HFFc6 (cell line): ENCODE measurements around the gene SLC2A4RG. TPM values are rescaled to one million over a fixed set of nuclear protein-coding genes. Genes with fewer than 3 reads are reported as not detected.
A peak's percentile ranks its signal among the peaks of the same experiment; 100 is the strongest.
"Not testable (repeated sequence)": the region's sequence is repeated elsewhere in the genome, so short reads cannot be mapped to it uniquely, and the experiment has no call there.

ENCODE experiments used
- DNase-seq: peaks from one replicate; pipeline ENCODE4 v3.0.0-alpha.2; 2018
- H3K27ac Mint-ChIP-seq: 2 replicates; pipeline ENCODE4 v1.8.0; 2020; ENCODE audit warnings: mild to moderate bottlenecking, mixed read lengths
- H3K27me3 Mint-ChIP-seq: 2 replicates; pipeline ENCODE4 v1.8.0; 2021; ENCODE audit warnings: mild to moderate bottlenecking, moderate library complexity, mixed read lengths; ENCODE audit not compliant: insufficient read depth
- H3K36me3 Mint-ChIP-seq: 2 replicates; pipeline ENCODE4 v1.8.0; 2021; ENCODE audit warnings: low read depth, mixed read lengths
- H3K4me1 Mint-ChIP-seq: 2 replicates; pipeline ENCODE4 v1.8.0; 2020; ENCODE audit warnings: low read depth, mixed read lengths
- H3K4me3 Mint-ChIP-seq: 2 replicates; pipeline ENCODE4 v1.8.0; 2020; ENCODE audit warnings: mild to moderate bottlenecking, moderate library complexity, mixed read lengths
- H3K9me3 Mint-ChIP-seq: 2 replicates; pipeline ENCODE4 v1.8.0; 2020; ENCODE audit warnings: mild to moderate bottlenecking, mixed read lengths
- CTCF ChIP-seq: fragments of 200-600 bp; sonication (generic); IDR thresholded peaks from 2 replicates; pipeline ENCODE4 v1.5.0; 2021; ENCODE audit warnings: antibody characterized with exemption, mild to moderate bottlenecking
- total RNA-seq, 6 experiments: library from RNA; stranded (reverse); fragmentation: NEBNext Ultra II Directional; extraction: Animal tissue kit (Norgen Biotek cat#: 25700); gene quantifications; 2 replicates in 1 of 6; 3 replicates in 5 of 6; pipeline ENCODE4 v1.2.3, GENCODE V29; 2021

Gene SLC2A4RG
- total RNA-seq, 6 experiments from 2014 or later: 89.6 to 122 (median 102) TPM

GRCh38 chr20:63771046-63771707 is 31.6 kb downstream of the SLC2A4RG start:
- Mint-ChIP-seq H3K4me1 (peaks cover 12% of the 10 kb centered on the region; the same call in 1 of the 2 replicates), H3K36me3 (no peaks in the 10 kb centered on the region), H3K27me3 (peaks cover 10% of the 10 kb centered on the region), H3K27ac (no peak overlapping the region), H3K4me3 (no peak overlapping the region), H3K9me3 (no peaks in the 10 kb centered on the region)
- no peak for DNase-seq
- no peak for TF ChIP-seq CTCF

- no peaks in the 10 kb centered on the region for H3K9me3 Mint-ChIP-seq
- no peak for DNase-seq
- no peak for TF ChIP-seq CTCF
- peaks cover 6% of the 10 kb centered on the region for H3K27me3 Mint-ChIP-seq
- no peaks in the 10 kb centered on the region for H3K36me3 Mint-ChIP-seq
- H3K27ac Mint-ChIP-seq: no peak overlapping the region
- no peak overlapping the region for H3K4me3 Mint-ChIP-seq
- H3K4me1 Mint-ChIP-seq: peaks cover 18% of the 10 kb centered on the region
Observed at GRCh38 chr20:63772781-63773518, 33.4 kb downstream of the SLC2A4RG start.

GRCh38 chr20:63773571-63774241 is 34.1 kb downstream of the SLC2A4RG start:
- H3K4me1 Mint-ChIP-seq: peaks cover 22% of the 10 kb centered on the region
- H3K36me3 Mint-ChIP-seq: no peaks in the 10 kb centered on the region
- no peak for TF ChIP-seq CTCF
- H3K9me3 Mint-ChIP-seq: no peaks in the 10 kb centered on the region
- peaks cover 1% of the 10 kb centered on the region for H3K27me3 Mint-ChIP-seq
- H3K27ac Mint-ChIP-seq: no peak overlapping the region
- H3K4me3 Mint-ChIP-seq: no peak overlapping the region
- DNase-seq: no peak

DNA sequence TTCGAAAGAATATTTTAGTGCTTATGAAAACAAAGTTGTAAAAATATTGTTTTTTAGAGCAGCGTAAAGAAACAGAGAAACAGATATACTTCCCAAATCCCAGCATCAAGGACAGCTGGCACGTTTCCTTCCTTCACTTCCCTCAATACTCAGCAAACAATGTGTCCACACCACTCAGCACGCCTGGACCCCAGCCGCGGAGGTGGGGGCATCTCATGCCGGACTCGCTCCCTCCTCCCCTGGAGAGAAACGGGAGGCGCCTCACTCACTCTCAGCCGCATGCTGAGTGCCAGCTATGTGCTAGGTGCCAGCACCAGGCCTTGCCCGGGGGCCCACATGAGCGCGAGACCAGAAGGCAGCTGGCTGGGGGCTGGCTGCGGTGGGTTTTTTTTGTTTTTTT is 34.7 kb downstream of the SLC2A4RG start:
- no peaks in the 10 kb centered on the region for H3K36me3 Mint-ChIP-seq
- H3K27ac Mint-ChIP-seq: no peak overlapping the region
- TF ChIP-seq CTCF: no peak
- no peaks in the 10 kb centered on the region; the same call in none of the 2 replicates for H3K27me3 Mint-ChIP-seq
- no peak for DNase-seq
- H3K9me3 Mint-ChIP-seq: no peaks in the 10 kb centered on the region
- peaks cover 22% of the 10 kb centered on the region for H3K4me1 Mint-ChIP-seq
- peak overlapping the region; percentile 45; the same call in 1 of the 2 replicates for H3K4me3 Mint-ChIP-seq

GRCh38 chr20:63775096-63775978 is 35.8 kb downstream of the SLC2A4RG start:
- no peaks in the 10 kb centered on the region; the same call in none of the 2 replicates for H3K27me3 Mint-ChIP-seq

DNA sequence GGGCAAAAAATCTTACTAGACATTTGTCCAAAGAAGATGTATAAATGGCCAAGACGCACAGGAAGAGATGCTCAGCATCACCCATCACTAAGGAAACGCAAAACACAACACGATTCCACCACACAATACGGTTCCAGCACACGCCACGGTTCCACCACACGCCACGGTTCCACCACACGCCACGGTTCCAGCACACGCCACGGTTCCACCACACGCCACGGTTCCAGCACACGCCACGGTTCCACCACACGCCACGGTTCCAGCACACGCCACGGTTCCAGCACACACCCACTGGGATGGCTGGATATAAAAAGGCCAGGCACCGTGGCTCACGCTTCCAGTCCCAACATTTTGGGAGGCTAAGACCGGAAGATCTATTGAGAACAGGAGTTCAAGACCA is 37.3 kb downstream of the SLC2A4RG start:
- H3K9me3 Mint-ChIP-seq, DNase-seq, H3K4me3 Mint-ChIP-seq, H3K27ac Mint-ChIP-seq, H3K27me3 Mint-ChIP-seq, H3K36me3 Mint-ChIP-seq: not testable (repeated sequence)
- H3K4me1 Mint-ChIP-seq: peaks cover 22% of the 10 kb centered on the region

More at GRCh38 chr20:63775096-63775978, 35.8 kb downstream of the SLC2A4RG start:
- H3K27ac Mint-ChIP-seq: no peak overlapping the region
- peaks cover 22% of the 10 kb centered on the region for H3K4me1 Mint-ChIP-seq
- peak overlapping the region; percentile 71 for H3K4me3 Mint-ChIP-seq
- DNase-seq: no peak
- TF ChIP-seq CTCF: peak; percentile 89
- no peaks in the 10 kb centered on the region for H3K36me3 Mint-ChIP-seq
- no peaks in the 10 kb centered on the region for H3K9me3 Mint-ChIP-seq
